HG02759 (cell line): ENCODE measurements around the gene KANSL1.
"Not testable (repeated sequence)": the region's sequence is repeated elsewhere in the genome, so short reads cannot be mapped to it uniquely, and the experiment has no call there.

Source experiments
- ATAC-seq: cut with Tn5 transposase; IDR thresholded peaks from one replicate; pipeline ENCODE4 v1.9.1; 2021; ENCODE audit warnings: mild to moderate bottlenecking, moderate library complexity; ENCODE audit not compliant: unreplicated experiment

KANSL1 gene

GRCh38 chr17:46192439-46193150 is 634 bp downstream of the KANSL1 start:
- peak; percentile 31 for ATAC-seq

DNA sequence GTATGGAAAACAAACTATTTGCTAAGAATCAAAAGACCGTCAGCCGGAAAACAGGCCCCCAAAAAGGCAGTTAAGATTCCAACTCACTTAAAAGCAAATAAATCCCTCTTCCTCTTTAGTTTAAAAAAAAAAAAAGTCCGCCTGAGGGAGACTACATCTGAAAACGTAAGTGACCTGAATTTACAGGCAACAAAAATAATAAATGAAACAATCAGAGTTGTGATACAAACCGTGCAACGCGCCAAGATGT is 1.1 kb downstream of the KANSL1 start:
- no peak for ATAC-seq

DNA sequence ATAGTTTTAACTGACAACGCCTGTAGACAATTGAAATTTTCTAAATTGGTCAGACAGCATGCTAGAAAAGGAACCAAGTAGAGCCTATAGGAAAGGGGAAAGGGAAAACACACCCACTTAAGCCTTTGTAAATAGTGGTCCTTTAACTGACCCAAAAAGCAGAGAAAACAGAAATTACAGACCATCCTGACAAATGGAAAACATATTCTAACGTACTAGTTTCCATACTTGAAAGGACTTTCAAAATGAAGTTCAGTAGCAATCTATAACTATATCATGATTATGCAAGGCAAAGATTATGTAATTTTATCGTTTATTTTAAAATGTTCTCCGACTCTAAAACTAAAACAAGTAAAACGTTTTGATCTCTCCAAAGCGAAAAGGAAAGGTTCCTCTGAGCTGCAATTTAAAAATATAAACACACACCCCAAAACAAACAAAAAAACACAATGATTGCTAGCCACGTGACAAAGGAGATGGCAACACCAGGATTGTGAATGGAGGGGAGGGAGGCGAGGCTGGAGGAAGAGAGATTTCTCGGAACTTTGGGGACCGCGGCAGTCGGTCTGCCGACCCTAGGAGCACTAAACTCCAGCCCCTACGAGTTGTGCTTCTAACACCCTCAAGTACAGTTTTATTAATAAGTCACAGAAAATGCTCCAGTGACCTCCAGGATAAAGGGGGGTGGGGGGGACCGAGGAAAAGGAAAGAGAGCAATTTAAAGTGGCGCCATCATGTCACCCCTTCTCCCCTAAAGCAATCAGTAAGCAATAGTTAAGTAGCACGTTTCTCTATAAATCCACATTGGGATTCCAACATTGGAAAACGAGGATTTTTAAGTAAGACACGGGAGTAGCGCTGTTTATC is 1.7 kb downstream of the KANSL1 start:
- ATAC-seq = no peak

DNA sequence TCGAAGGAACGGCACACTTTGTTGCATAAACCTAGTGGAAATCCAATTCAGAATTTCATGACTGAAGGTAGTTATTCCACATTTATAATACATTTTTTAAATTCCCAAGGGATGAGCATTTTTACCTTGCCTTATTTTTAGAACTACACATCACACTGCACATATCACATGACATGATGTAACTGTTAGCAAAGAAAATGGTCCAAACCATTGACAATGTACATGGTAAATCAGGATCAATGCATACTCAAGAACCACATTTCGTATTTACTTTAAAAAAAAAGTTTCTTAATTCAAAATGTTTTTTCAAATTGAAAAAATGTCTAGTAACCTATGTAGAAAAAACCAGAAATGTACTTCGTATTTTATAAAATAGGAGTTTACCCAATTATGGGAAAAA is 2.5 kb downstream of the KANSL1 start:
- ATAC-seq = no peak

DNA sequence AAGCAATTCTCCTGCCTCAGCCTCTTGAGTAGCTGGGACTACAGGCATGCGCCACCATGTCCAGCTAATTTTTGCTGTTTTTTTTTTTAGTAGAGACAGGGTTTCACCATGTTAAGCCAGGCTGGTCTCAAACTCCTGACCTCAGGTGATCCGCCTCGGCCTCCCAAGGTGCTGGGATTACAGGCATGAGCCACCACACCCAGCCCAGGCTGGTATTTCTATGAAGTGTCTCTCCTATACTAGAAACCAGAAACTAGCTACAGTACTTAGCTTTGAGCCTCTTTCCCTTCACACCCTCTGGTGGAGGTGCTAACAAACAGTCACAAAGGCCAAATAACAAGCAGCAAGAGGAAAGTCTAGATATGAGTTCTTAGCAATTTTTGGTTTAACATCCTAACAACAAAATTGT is 6.4 kb downstream of the KANSL1 start:
- ATAC-seq = not testable (repeated sequence)

GRCh38 chr17:46184696-46185095 is 8.5 kb downstream of the KANSL1 start:
- no peak for ATAC-seq

GRCh38 chr17:46183383-46183782 is 9.8 kb downstream of the KANSL1 start:
- ATAC-seq = not testable (repeated sequence)

- ATAC-seq = no peak
Measured at GRCh38 chr17:46182961-46183360, 10.3 kb downstream of the KANSL1 start.

- ATAC-seq = no peak
Measured at GRCh38 chr17:46181940-46182339, 11.3 kb downstream of the KANSL1 start.

DNA sequence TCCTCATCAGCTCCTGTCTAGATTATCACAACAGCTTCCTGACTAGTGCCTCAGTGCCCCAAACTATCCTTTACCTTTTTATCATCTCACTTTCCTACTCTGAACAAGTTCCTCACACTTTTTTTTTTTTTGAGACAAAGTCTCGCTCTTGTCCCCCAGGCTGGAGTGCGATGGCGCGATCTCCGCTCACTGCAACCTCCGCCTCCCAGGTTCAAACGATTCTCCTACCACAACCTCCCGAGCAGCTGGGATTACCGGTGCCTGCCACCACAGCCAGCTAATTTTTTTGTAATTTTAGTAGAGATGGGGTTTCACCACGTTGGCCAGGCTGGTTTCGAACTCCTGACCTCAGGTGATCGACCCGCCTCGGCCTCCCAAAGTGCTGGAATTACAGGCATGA is 11.9 kb downstream of the KANSL1 start:
- not testable (repeated sequence) for ATAC-seq

DNA sequence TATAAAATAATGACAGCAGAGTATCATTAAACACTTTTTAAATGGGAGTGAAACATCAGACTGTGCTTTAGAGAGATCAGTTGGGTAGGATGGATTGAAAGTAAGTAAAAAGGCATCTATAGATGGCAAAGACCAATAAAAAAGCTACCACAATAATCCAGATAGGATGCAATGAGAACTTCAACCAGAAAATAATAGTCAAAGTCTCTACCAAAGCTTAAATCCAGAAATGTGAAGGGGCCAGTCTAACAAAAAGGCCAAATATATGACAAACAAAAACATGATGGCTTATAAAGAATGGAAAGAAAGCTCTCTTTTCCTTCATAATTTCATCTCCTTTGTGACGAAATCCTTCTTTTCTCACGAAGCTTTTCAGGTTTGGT is 12.3 kb downstream of the KANSL1 start:
- no peak for ATAC-seq

GRCh38 chr17:46180185-46180891 is 12.9 kb downstream of the KANSL1 start:
- ATAC-seq = not testable (repeated sequence)

GRCh38 chr17:46179375-46179999 is 13.7 kb downstream of the KANSL1 start:
- ATAC-seq = no peak

- ATAC-seq = no peak
Measured at GRCh38 chr17:46178550-46179214, 14.5 kb downstream of the KANSL1 start.

- ATAC-seq = no peak
Measured at GRCh38 chr17:46176975-46177374, 16.3 kb downstream of the KANSL1 start.

DNA sequence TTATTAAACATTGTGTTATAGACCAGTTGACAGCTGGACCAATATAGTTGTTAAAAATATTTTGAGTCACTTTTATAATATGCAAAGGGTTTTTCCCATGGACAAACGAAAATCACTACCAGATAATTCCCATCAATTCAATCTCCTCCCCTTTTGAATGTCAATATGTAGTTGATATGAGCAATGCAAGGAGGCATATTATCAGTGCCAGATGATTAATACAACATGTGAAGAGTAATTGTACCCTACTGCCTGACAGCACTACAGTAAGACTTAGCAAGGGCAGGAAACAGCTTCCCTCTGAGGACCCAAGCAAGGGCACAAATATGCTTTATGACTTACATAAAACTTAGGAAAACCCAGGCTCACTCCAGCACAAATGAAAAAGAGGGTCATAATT is 17.3 kb downstream of the KANSL1 start:
- no peak for ATAC-seq

- no peak for ATAC-seq
Measured at GRCh38 chr17:46173153-46173552, 20.1 kb downstream of the KANSL1 start.

DNA sequence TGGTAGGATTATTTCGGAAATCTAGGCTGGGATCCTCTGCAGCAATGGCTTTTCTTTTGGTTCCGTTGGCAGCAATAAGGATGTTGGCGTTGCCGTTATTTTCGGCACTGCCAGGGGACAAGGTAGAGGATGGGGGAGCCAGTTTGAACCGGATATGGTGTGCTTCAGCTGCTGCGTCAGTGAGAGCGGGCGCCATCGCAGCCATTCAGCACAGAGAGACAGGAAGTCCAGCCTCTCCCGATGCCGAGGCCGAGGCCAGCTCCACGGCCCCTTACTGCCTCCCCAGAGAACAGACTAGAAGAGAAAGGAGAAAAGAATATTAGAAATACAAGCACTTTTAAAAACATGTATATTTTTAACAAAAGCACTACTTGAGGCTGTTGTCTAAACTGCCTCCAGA is 21.3 kb downstream of the KANSL1 start:
- ATAC-seq = no peak

DNA sequence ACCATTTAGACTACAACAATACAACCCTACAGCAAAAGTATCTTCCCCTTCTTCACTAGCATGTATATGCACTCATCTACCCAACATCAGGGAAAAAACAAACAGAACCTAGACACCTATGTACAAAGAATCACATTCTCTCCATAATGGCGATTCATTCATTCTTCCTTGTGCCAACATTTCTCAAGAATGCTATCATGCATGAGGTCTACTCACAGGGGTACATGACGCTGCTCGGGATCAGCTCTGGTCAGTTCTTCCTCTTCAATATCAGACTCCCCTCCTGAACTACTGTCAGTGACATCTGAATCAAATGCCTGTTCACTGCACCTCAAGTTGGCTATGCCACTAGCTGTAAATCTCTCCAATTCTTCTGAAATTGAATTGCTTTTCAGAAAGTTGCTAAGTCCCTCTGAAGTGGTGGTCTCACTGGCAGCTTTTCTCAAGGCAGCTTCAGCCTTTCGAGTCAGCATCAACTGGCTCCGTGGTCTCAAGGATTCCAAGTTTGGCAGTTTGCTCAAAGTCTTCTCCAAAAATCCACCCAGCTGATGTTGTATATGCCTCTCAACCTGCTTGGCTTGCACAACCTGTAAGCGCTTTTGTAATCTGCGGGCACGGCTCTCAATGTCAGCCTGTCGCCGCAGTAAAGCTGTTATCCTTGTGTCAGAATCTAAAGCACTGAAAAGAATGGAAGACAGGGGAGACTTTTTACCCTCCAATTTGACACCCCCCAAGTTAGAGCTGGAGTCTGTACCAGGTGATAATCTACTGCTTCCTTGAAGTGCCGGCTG is 22.4 kb downstream of the KANSL1 start:
- no peak for ATAC-seq
